Stimulated activated naive CD8-positive, alpha-beta T cell treated with anti-CD3 and anti-CD28 coated beads, Interleukin-15, Interleukin-2, amounts not matched to agents 100 U/mL and 50 U/mL, for 24 hours (primary cell): ENCODE results near the gene HDAC6.
"Not testable (repeated sequence)": the region's sequence is repeated elsewhere in the genome, so short reads cannot be mapped to it uniquely, and the experiment has no call there.

Source experiments
- ATAC-seq: fragments of 150-1000 bp; cut with Tn5 transposase; one replicate; pipeline ENCODE4 v1.10.0; 2021
- DNase-seq: peaks from one replicate; pipeline ENCODE4 v3.0.0; 2021

The HDAC6 gene

GRCh38 chrX:48789366-48790220 lies 12.3 kb upstream of the HDAC6 start:
- no peak for DNase-seq
- no peak for ATAC-seq

DNA sequence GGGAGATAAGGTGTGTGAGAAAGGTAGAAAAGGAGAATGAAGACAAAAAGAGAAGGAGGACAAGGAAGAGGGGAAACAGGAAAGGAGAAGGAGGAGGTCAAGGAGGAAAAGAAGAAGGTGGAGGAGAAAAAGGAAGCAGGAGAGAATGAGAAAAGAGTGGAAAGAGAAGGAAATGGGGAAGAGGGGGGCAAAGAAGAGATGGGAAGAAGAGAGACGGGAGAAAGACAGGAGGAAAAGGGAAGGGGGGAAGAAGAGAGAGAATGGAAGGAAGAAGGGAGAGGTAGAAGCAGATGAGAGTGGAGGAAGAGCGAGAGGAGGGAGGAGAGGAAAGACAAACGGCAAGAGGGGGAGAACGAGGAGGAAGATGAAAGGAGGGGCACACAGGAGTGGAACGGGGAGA lies 11.4 kb upstream of the HDAC6 start:
- no peak for ATAC-seq
- no peak for DNase-seq

DNA sequence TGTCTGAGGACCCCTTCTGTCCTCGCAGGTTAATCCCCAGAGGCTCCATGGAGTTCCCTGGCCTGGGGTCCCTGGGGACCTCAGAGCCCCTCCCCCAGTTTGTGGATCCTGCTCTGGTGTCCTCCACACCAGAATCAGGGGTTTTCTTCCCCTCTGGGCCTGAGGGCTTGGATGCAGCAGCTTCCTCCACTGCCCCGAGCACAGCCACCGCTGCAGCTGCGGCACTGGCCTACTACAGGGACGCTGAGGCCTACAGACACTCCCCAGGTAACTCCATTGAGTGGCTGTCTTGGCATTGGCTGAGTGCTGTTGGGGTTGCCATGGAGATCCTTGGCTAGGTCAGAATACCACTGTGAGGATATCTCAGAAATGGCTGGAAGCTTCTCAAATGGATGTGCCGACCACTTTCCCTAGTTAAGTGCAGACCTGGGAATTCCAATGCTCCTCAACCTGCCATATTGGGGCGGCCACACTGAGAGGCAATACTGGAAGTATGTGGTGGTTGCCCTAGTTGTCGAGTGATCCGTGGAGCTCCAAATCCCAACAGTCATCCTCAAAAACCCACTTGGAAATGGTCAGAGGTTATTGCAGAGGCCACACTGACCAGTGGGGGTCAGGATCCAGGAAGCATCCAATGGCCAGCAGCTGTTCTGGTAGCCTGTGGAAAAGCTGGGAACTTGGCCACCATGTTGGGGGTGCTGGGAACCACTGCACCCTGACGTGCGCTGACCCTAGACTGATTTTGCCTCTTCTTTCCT lies 10.6 kb upstream of the HDAC6 start:
- no peak for ATAC-seq
- DNase-seq = no peak

DNA sequence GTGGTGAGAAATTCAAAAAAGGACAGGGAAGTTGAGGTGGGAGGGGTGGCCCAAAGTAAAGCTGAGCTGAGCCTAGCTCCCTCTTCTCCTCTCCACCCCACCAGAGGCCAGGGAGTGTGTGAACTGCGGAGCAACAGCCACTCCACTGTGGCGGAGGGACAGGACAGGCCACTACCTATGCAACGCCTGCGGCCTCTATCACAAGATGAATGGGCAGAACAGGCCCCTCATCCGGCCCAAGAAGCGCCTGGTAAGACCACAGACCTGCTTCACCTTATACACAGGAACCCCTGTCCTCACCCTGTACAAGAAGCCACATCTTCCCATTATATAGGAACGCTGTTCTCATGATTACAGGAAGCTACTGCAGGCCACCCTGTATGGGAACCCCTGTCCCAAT lies 9.6 kb upstream of the HDAC6 start:
- no peak for DNase-seq
- ATAC-seq = no peak

DNA sequence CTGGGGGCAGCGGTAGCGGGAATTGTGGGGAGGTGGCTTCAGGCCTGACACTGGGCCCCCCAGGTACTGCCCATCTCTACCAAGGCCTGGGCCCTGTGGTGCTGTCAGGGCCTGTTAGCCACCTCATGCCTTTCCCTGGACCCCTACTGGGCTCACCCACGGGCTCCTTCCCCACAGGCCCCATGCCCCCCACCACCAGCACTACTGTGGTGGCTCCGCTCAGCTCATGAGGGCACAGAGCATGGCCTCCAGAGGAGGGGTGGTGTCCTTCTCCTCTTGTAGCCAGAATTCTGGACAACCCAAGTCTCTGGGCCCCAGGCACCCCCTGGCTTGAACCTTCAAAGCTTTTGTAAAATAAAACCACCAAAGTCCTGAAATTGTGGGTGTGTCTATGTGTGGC lies 7.9 kb upstream of the HDAC6 start:
- DNase-seq (no peak), ATAC-seq (no peak)

DNA sequence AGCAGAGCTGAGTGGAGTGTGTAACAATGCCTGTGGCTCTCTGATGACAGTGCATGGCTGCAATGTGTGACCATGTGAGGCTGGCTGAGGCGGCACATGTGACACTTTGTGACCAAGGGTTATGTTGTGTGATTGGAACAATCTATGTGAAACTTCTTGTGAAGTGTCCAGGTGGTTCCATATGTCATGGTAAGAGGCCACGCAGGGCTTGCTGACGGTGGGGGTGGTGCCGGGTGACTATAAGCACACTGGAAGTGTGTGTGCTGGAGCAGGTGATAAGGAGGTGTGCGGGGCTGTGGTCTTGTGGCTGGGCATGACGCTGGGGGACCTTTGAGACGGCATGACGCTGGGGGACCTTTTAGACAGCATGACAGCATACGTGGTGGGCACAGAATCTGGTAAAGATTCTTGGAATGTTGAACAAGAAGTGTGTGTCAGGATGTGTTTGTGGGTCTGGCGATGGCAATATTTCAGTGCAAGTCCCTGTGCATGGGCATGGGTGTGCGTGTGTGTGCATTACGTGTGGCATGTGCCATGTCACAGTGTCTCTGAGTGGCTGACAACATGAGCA lies 7.4 kb upstream of the HDAC6 start:
- ATAC-seq (no peak), DNase-seq (no peak)

DNA sequence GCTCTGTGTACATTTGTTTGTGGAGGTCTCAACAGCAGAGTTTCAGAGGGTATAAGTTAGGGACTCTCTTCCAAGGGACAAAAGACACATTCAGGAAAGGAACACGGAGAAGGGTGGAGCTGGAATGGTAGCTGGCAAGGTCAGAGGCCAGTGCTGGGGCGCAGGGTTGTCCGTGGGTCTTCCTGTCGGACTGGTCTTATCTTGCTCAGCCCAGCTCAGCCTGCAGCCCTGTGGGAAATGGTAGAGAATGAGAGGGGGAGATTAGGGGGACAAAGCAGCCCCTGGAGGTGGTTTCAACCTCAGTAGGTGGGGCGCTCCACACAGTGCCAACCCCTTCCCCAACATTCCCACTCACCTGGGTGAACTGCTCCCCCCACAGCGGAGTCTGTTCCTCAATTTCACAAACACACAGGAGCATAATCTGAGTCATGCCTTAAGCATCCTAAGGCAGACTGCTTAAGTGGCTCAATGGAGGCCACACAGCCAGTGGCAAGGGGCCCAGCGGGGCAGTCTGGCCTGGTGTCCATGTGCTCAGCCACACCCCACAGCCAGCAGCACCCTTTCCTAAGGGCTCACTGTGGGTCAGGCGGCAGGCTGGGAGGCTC lies 6.9 kb upstream of the HDAC6 start:
- DNase-seq = no peak
- ATAC-seq = no peak

GRCh38 chrX:48798318-48798717 lies 3.5 kb upstream of the HDAC6 start:
- no peak for ATAC-seq
- DNase-seq = no peak

GRCh38 chrX:48800574-48801279 lies 1.1 kb upstream of the HDAC6 start:
- no peak for ATAC-seq
- peak; percentile 9 for DNase-seq

DNA sequence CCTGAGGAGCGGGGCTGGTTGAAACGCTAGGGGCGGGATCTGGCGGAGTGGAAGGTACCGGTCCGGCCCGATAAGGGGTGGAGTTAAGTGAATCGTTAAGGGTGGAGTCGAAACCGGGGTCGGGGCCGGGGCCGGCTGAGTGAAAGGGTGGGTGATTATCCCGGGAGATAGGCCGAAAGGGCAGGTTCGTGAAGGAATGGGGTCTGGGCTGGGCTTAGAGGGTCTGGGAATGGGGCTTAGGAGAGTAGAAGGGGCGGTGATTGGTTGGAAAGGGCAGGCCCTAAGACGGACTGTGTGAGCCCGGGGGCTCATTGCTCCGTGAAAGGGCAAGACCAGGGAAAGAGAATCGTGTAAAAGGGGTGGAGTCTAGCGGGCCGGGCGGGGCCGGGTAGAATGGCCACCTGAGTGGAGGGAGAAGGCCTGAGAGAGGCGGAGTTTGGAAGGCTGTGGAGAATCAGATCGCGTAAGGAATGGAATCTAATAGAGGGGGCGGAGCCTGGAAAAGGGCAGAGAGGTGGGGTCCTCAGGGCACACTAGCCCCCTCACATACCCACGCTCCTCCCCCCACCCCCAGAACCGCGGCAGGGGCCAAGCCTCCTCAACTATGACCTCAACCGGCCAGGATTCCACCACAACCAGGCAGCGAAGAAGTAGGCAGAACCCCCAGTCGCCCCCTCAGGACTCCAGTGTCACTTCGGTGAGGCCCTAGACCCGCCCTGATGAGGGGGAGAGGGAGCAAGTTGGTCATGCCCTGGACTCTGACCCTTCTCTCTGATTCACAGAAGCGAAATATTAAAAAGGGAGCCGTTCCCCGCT lies 430 bp downstream of the HDAC6 start:
- peak; percentile 77 for DNase-seq
- ATAC-seq = peak; percentile 57

DNA sequence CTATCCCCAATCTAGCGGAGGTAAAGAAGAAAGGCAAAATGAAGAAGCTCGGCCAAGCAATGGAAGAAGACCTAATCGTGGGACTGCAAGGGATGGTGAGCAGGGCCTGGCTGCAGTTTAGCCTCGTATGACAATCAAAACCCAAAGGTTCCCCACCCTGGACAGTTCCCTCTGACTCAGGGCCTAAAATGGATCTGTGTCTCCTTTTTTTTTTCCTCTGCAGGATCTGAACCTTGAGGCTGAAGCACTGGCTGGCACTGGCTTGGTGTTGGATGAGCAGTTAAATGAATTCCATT lies 986 bp downstream of the HDAC6 start:
- DNase-seq = no peak
- no peak for ATAC-seq

DNA sequence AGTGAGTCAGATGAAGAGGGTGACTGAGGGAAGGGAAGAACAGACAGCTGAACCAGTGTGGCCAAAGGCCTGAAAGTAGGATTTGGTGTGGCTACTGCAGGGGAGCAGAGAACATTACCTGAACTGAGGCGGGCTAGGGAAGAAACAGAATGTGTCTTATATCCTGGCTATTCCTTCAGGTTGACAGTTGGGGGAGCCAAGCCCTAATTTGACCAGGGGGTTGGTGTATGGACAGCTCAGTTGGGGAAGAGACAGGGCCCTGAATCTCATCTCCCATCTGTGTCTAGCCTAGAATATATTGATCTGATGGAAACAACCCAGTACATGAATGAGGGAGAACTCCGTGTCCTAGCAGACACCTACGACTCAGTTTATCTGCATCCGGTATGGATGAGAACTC lies 4.2 kb downstream of the HDAC6 start:
- ATAC-seq (no peak), DNase-seq (no peak)

GRCh38 chrX:48813644-48814043 lies 11.8 kb downstream of the HDAC6 start:
- no peak for DNase-seq
- ATAC-seq = no peak

GRCh38 chrX:48814722-48815121 lies 12.9 kb downstream of the HDAC6 start:
- DNase-seq (no peak), ATAC-seq (no peak)

DNA sequence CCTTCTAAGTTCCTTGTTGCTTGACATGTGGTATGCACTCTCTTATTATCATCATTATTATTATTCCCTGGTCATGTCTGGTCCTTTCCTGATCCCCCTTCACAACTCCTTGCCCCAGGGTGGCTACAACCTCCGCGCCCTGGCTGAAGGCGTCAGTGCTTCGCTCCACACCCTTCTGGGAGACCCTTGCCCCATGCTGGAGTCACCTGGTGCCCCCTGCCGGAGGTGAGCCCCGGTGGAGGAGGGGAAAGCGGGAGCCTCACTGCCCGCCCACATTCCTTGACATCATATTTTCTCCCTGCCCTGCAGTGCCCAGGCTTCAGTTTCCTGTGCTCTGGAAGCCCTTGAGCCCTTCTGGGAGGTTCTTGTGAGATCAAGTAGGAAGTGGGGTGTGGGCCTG lies 13.4 kb downstream of the HDAC6 start:
- no peak for ATAC-seq
- DNase-seq = no peak

GRCh38 chrX:48816014-48816810 lies 14.3 kb downstream of the HDAC6 start:
- ATAC-seq (no peak), DNase-seq (no peak)

DNA sequence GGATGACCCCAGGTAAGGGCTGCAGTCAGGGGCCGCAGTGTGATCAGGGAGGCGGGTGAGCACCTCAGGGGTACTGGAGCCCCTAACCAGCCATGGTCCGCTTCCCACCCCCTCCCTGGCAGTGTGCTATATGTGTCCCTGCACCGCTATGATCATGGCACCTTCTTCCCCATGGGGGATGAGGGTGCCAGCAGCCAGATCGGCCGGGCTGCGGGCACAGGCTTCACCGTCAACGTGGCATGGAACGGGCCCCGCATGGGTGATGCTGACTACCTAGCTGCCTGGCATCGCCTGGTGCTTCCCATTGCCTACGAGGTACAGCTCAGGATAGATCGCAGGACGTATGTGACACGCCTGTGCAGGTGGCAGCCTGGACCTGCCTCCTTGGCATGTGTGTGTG lies 16.2 kb downstream of the HDAC6 start:
- no peak for ATAC-seq
- no peak for DNase-seq

- no peak for ATAC-seq
- DNase-seq = no peak
Measured at GRCh38 chrX:48818866-48819265, 17.0 kb downstream of the HDAC6 start.

DNA sequence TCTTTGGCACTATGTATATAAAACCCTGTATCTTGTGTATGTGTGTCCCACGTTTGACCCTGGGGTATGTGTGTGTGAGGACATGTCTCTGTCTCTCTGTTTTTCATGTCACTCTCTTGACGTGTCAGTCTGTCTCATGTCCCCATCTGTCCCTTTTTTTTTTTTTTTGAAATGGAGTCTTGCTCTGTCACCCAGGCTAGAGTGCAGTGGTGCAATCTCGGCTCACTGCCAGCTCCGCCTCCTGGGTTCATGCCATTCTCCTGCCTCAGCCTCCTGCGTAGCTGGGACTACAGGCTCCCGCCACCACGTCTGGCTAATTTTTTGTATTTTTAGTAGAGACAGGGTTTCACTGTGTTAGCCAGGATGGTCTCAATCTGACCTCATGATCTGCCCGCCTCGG lies 17.5 kb downstream of the HDAC6 start:
- ATAC-seq, DNase-seq: not testable (repeated sequence)

DNA sequence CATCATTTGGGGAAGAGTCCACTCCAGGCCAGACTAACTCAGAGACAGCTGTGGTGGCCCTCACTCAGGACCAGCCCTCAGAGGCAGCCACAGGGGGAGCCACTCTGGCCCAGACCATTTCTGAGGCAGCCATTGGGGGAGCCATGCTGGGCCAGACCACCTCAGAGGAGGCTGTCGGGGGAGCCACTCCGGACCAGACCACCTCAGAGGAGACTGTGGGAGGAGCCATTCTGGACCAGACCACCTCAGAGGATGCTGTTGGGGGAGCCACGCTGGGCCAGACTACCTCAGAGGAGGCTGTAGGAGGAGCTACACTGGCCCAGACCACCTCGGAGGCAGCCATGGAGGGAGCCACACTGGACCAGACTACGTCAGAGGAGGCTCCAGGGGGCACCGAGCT lies 21.2 kb downstream of the HDAC6 start:
- no peak for DNase-seq
- no peak for ATAC-seq

GRCh38 chrX:48824066-48824465 lies 22.2 kb downstream of the HDAC6 start:
- DNase-seq (no peak), ATAC-seq (no peak)
